NCI-H345 treated with DMSO at 0.1 percent for 48 hours (cell line): ENCODE data around the gene COL8A1.

Experiments used
- DNase-seq: peaks from one replicate; lab custom pipeline; 2025; ENCODE audit not compliant: unreplicated experiment; lab: John Stamatoyannopoulos, UW

COL8A1 gene

DNA sequence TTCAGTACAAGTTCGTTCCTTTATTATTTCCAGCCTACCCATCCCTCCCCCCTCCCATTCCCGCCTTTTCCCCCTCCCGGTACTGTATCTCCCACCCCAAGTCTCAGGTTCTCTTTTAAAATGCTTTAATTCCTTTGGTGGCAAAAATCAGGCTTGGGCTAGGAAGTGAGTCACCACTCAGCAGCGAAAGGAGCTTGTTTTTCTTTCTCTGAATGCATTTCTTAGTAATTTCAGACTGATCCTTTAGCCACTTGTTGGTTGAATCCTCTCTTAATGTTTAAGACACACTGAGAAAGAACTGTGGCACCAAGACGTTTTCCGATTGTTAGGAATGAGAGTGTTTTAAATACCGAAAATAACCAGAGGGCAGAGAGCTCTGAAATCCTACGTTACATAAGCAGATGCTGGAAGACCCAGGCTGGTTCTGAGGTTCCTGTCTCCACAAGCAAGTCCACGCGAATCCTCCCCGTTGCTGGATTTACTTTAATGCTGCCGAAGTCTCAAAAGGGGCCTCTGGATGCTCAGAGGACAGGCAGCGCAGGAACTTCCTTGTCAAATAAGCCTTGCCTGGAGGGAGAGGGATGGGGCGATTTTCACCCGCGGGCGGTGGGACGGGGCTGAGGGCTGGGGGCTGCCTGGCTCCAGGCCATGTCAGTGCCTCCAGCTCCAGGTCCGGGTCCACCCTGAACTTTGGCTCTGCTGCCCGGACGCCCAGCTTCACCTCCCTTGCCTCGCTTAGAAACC, 854 bp upstream of the COL8A1 start:
- no peak for DNase-seq

DNA sequence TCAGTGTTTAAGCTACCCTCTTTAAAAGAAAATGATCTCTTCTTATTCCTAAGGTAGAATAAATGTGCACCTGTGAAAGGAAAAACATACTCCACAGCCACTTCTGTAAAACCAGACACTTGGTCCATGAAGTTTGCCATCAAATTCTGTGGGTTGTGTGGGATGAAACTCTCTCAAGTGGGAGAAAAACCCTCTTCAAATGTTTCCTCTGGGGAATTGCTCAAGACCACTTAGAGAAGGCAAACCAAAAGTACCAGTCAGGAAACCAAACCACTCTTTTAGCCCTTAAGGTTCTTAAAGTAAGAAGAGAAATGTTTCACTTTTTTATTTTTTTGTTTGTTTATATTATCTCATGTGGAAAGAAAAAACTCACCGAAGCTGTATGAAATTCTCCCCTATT, 1.2 kb downstream of the COL8A1 start:
- DNase-seq: no peak

DNA sequence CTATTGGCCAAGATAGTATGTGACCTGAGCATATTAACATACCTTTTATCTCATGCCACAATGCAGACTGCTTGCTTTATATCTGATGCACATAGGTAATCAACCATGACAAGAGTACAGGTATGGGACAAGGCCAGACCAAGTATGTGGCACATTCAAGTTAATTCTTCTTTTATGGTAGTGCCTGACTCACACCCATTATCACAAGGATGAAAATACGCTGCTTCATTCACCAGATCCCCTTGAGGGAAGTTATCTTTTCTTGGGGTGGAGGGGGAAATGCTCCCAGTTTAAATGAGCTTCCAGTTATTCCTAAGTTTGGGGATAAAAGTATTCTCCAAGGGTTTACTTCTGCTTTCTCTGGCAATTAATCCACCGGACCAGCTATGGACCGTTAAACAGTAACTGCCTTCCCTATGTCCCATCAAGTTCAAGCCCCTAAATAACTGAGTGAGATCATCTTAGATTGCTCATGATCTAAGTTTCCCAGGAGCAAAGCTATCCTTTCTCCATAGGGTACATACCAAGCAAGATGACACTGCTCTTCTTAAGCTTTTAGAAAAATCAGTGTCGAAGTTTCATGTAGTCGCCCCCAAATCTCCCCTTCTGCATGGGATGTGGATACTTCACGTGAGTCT, 1.9 kb downstream of the COL8A1 start:
- no peak for DNase-seq

DNA sequence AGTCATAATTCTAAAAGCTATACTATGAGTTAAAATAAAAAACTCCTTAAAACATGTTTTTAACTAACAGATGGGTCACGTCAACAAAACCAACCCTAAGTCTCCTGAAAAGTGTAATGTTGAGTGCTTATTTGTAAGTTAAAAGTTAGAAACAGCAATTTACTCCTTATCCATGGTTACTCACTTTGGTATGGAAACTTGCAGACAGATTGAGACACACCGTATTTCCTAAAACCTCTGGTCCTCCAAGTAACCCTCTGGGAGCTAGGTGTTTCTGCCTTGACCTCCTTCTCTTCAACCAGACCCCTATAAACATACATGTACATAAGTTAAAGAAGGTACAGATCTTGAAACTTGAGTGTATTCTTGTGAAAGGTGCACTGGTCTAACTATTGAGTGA, 3.1 kb downstream of the COL8A1 start:
- no peak for DNase-seq

DNA sequence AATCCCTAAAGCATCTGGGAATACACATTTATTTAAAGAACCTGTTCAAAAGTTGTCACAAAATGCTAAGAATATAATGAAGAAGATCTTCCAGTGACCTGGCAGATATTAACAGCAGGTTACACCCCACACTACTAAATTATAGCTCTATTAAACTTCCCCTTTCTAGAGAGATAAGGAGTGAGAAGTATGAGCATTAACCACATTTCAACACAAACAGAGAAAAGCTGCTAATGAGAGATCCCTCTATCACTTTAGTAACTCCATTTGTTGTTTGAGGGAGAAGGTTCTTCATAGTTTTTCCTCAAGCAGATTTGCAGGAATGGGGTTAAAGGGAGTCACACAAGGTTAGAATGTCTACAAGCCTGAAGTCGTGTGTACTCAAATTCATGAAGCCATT, 3.6 kb downstream of the COL8A1 start:
- DNase-seq: no peak

DNA sequence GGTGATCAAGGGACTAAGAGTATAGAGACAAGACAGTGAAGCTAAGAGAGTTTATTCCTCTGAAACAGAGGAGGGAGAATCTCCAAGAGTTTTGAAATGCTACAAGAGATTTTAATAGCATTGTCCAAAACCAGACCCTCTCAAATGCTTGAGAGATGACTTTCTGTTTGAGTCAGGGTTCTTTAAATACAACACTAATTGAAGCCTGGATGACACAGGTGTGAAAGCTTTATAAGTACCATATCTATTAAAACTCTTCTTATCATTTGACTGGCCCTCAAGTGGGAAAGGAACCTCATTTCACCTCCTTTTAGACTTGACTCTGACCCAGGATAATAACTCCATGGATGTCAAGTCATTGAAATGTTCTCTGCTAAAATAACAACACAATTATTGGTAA, 5.6 kb downstream of the COL8A1 start:
- DNase-seq: no peak

DNA sequence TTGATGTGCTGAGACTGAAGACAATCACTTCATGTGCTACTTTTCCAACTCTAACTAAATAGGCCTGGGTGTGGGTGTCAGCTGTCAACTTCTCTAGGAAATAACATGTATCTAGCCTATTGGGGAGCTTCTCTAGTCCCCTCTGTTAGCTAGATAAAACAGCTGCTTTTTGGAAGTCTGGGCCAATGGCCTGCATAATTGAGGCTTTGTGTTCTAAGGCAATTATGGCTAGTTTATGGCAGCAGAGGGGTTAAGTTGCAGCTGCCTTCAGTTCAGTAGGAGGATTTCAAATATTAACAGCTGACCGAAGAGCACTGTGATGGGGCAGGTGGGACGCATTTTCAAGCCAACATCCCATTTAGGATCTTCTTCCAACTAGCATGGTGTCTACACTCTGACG, 6.4 kb downstream of the COL8A1 start:
- no peak for DNase-seq

DNA sequence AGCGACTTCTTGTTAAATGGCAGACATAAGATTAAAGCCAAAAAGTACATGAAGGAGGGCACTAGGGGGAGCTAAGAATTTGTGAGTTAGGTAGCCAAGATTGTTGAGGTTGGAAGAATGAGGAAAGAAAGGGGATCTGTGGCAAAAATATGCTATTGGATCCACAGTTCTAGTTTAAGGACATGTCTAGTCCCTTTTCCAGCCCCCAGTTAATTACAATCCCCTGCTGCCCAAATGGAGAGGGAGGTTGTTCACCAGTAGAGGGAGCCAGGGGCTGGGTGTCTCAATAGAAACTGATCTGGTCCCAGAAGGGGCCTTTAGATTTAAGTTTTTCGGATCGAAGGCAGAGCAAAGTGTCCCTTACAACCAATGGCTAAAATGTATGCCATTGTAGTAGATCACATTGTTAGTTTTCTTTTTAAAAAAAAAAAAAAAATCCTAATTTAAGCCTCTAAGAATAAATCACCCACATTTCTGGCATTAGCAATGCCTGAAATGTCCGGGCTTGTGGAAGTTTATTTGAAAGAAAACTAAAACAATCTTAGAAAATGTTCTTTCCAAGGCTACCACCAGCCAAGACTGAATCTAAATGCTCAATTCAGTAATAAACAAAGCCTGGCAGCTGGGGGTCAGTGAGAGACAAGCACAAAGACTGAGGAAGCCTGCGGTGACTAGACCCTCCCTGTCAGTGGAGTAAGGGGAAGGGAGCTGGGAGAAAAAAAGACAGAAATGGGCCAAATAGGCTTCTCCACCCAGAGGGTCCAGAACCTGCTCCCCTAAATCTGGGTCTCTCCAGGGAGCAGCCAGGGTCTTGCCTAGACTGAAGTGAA, 7.1 kb downstream of the COL8A1 start:
- no peak for DNase-seq

DNA sequence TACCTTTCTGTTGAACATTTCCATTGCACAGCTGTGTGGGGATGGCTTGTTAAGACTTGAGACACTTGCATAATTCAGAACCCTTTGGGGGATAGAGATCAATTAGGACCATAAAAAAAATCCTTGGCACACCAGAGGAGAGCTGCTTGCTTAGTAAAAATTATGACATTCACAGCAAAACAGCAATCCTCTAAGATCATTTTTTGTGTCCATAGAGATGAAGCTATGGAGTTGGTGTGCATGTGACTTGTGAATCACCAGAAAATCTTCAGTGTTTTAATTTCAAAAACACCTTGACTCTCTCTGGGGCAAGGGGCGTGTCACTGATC, 7.7 kb downstream of the COL8A1 start:
- no peak for DNase-seq

DNA sequence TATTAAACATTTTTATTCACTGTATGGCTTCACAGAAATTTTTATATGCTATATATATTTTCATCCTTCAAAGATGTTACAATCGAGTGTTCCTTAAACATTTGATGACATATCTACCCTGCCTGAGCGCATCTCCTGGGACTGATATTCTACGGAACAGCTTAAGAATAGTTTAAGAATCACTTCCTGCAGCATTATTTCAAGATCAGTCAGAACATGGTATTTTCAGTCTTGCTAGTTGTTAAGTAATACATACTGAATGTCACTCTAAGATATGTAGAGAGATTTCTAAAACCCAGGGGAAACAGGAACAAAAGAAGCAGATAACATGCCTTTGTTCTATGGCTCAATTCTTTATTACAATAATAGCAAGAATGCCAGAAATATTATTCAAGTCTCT, 8.7 kb downstream of the COL8A1 start:
- no peak for DNase-seq

DNA sequence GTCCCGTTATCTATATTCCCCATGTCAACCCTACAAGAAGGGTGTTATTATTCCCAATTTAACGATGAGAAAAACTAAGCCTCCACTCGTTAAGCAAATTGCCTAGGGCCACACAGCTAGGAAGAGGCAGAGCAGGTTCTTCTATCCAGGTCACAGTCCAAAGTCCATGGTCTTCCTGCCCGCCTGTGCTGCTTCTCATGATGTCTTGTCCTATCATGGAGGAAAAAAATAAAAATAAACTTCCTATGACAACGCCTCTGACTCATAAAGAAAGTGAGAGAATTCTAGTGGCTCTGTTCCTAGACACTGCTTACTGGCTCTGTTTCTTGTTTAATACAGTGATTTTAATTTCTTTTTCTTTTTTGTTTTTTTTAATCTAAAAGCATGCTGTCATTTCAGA, 9.7 kb downstream of the COL8A1 start:
- DNase-seq: no peak

DNA sequence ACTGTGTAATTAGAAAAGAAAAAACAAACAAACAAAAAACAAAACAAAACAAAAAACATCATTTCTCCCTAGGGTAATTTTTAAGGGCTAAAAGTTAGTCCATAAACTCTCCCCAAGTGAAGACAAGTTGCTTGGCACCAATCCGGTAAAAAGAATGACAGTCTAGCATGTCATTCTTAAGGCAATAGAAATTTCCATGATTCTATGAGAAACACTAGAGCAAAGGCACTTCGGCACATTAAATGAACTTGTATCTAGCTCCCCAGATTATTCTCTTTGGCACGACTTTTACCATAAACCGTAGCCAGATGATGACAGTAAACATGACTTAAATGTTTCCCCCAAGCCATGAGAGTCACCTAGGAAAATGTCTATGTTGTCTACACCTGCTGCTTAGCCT, 10.1 kb downstream of the COL8A1 start:
- DNase-seq: no peak

DNA sequence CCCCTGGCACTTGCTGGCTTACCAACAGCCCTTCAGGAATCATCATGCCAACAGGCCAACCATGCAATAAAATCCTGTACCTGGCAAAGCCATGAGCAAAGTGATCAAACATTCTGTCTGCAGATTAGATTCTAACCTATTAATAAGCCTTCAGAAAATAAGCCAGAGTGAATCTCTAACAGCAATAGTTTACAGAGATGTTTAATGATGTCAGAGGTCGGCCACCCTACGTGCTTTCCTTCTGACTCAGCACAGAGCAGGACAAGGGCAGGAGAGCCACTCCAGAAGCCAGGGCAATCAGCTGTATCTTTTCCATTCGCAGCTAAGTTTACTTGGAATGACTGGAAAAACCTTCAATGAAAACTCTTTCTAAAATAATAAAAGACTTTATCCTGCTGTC, 13.1 kb downstream of the COL8A1 start:
- DNase-seq: no peak

DNA sequence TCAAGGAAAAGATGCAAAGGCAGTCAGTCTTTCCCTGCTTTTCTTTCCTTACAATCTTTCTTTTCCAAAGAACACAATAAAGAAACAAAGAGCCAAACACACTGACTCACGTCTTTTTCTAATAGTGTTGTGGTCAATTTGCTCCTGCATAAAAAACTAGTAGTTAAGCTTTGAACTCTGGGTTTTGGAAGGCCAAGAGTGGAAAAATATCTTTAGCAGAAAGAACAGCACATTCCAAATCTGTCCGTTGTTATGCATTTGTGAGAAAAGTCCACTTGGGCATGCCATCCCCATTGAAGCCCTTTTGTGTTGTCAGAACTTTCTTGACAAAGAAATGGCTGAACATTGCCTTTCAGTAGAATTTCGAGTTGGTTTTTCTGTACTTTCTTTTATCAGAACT, 18.2 kb downstream of the COL8A1 start:
- no peak for DNase-seq

DNA sequence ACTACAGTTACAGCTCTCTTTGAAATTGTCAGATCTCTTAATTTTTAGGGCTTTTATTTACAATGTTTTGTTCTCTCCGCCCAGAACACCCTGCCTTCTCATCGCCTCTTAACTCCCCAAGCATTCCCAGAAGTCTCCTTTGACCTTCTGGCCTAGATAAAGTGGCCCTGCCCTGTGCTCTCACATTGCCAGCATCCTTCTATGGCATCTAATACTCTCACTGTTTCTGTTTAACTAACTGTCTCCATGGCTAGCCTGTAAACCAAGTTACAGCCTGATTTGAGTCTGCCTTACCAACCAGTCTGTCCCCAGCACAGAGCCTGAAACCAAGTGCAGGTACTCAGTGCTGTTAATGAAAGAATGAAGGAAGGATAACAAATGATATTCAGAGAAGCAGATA, 19.9 kb downstream of the COL8A1 start:
- DNase-seq: no peak

DNA sequence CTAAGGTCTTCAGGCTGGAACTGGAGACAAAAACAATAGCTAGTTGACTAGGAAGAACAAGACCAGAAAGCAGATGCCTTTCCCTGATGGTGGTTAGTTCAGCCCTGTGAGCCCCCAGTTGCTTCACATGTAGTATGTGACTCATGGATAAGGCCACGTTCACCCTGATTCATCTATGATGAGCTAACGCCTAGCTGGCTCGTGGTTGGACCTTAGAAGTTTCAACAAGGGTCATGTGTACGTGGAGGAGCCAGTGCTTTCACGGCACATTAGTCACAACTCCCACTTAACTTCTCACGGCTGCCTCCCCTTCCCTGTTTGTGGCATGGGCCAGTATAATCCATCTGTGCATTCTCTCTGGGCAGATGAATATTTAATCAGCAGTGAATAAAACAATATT, 20.6 kb downstream of the COL8A1 start:
- no peak for DNase-seq

DNA sequence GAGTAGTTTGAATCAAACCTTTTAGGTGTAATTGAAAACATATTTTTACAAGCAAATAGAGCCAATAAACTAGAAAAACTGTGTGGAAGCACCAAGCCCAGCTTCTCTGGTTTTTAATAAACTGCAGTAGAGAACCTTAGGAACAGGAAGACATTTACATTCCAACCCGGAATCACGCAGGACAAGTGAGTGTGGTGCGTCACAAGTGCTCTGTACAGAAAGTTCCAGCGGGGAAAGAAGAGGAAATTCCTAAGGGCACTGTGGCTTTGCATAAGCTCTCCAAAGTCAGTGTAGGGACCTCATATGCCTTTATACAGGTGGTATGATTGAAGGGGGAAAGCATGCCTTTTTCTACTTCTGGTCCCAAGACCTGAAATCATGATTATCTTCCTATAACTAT, 21.6 kb downstream of the COL8A1 start:
- DNase-seq: no peak

DNA sequence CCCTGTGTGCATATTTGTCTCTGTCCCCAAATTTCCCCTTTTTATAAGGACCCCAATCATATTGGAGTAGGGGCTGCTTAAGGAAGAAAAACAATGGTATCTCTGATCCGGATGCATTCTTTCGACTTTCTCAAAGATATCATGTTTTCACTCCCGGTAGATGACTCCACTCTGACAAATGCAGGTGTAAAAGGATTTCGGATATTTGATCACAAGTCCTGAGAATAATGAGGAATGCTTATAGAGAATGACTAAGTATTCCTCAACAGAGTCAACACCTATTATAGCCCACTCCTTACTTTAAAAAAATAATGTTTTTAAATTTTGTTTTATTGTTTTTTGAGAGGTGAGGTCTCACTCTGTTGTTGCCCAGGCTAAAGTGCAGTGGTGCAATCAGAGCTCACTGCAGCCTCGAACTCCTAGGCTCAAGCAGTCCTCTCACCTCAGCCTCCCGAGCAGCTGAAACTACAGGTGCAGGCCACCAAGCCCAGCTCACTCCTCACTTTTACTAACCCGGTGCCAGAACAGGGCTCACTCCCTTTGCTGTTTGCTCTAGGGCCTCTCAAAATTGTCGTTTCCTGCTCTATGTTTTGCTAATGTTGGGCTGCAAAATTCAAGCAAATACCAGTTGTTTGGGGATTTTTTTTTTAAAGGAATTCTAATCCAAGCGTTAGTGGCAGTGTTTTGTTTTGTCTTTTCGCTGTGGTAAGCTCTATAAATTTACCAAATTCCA, 24.6 kb downstream of the COL8A1 start:
- no peak for DNase-seq

DNA sequence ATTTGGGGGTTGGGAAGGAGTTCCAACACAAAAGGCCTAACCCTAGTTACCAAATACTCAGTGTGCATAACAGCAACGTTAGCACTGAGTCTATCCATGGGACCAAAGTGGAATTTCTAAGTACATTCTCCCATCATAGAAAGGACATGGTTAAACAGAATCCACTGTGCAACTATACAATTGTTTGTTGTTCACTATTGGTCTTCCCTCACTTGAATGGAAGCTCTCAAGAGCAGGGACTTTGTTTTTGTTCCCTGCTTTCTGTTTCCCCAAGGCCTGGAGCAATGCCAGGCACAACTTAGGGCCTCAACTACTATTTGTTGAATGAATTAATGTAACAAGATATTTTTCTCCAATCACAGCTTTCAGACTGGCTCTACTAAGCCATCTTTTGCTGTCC, 25.6 kb downstream of the COL8A1 start:
- DNase-seq: no peak

DNA sequence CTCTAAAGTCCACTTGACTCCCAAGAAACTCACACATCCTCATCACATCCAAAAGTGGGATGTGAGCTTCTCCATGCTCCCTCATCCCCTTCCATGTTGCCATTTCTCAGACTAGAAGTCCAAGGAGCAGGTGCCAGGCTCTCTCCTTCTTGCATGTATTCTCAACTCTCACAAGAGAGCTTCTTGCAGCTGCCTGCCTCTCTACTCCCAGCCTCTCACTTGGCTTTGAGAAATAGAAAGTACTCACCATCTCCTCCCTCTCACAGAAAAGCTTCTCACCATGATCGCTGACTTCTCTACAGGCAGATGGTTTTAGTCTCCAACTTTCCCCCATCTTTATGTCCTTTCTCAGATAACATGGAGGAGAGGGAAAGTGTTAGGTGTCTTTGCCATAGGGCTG, 26.6 kb downstream of the COL8A1 start:
- no peak for DNase-seq

DNA sequence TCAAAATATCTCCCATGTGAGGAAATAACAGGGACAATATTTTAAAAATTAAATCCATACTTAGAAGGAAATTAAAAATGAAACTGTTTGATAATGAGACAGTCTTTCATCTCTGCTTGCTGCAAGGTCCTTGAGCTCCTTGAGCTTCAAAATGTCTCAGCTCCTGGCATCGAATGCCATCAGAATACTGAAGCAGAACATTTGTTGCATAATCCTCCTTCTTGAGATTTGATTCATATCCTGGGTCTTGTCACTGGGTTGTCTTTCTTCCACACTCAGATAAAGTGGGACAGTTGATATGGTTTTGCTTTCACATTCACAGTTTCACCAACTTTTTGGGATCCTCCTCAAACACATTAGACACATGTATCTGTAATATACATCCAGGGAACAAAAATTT, 27.8 kb downstream of the COL8A1 start:
- DNase-seq: no peak

DNA sequence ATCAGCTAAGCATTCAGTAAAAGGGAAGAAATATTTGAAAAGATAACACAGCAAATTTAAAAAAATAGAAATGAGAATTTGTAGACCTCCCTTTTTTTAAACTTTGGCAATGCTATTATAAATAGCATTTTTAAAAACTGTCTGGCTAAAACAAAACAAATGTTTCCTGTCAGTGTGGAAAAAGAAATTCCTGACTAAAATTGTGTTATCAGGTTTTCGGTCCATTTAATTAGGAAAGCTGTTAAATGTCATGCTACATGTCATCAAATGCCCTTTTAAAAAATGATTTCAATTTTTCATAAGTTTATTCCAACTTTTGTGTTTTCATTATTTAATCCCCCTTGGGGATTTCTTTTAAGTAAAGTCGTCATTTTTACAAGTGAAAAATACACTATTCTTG, 29.6 kb downstream of the COL8A1 start:
- DNase-seq: no peak
